K562 (cell line): Measurements from ENCODE around the gene KPNA1. TPM values are rescaled to one million over a fixed set of nuclear protein-coding genes. Genes with fewer than 3 reads are reported as not detected.
A peak's percentile ranks its signal among the peaks of the same experiment; 100 is the strongest.

Experiments used
- CXXC5 ChIP-seq: fragments of 250-450 bp; sonication (Bioruptor Pico); IDR thresholded peaks from 2 replicates; pipeline ENCODE4 v1.8.0; 2022; ENCODE audit warnings: inconsistent platforms, mild to moderate bottlenecking, moderate library complexity
- FOXM1 ChIP-seq, 2 experiments: fragments of 450-650 bp in 1 of 2; sonication (generic) in 1 of 2; formaldehyde crosslinking in 1 of 2; IDR thresholded peaks; 2 replicates each; pipeline versions ENCODE4 v1.6.1 to v1.9.0; 2017 to 2022; ENCODE audit warnings: low read depth in 2 of 2, mild to moderate bottlenecking in 2 of 2, missing genetic modification reagents in 1 of 2, moderate library complexity in 1 of 2
- NFRKB ChIP-seq: fragments of 450-650 bp; IDR thresholded peaks from 2 replicates; pipeline ENCODE4 v1.6.1; 2016; ENCODE audit warnings: low read depth
- RBM34 ChIP-seq: fragments of 200-400 bp; formaldehyde crosslinking; IDR thresholded peaks from 2 replicates; pipeline ENCODE4 v1.6.1; 2018; ENCODE audit warnings: low read length, borderline replicate concordance; ENCODE audit not compliant: insufficient read depth
- ZNF785 ChIP-seq: fragments of 250-450 bp; sonication (Bioruptor Pico); IDR thresholded peaks from 2 replicates; pipeline ENCODE4 v1.4.0; 2020; ENCODE audit warnings: mild to moderate bottlenecking
- polyA plus RNA-seq, 8 experiments: library from polyadenylated mRNA; depleted of rRNA in 4 of 8; stranded (reverse) in 5 of 8; unstranded in 3 of 8; fragments of >200 nt; fragmentation: Nextera tagmentation in 2 of 8; fragmentation: Illumina TruSeq in 1 of 8; extraction: Ambion mirVana in 2 of 8; extraction: Trizol in 1 of 8; gene quantifications; 2 replicates each; pipeline versions ENCODE4 v1.2.1 to v1.2.3, GENCODE V29; 2011 to 2014; ENCODE audit warnings: inconsistent platforms in 1 of 8, missing spikeins in 1 of 8
- total RNA-seq, 7 experiments: library from RNA; depleted of rRNA in 6 of 7; stranded (reverse); fragments of >200 nt in 6 of 7; fragmentation: Illumina TruSeq in 2 of 7; extraction: Trizol in 2 of 7; gene quantifications; 2 replicates each; pipeline versions ENCODE4 v1.2.1 to v1.2.3, GENCODE V29; 2011 to 2021; ENCODE audit warnings: low replicate concordance in 1 of 7
- TF ChIP-seq, protein P1 (sequence below): sonication (generic); formaldehyde crosslinking; IDR thresholded peaks from 2 replicates; pipeline ENCODE4 v1.8.0; 2022; ENCODE audit warnings: missing genetic modification reagents, mild to moderate bottlenecking, borderline replicate concordance
- TF ChIP-seq, protein P2 (sequence below): fragments of 250-450 bp; sonication (Bioruptor Pico); IDR thresholded peaks from 2 replicates; pipeline ENCODE4 v1.5.0; 2020; ENCODE audit warnings: mild to moderate bottlenecking

Gene KPNA1
- total and polyA plus RNA-seq, 9 of the 15 experiments (the other 6 are each of a cell fraction or from before 2014, with no cell fraction given): 9.3 to 53.8 (median 33.5) TPM

- peak; percentile 21; the same call in 1 of the 2 replicates for TF ChIP-seq FOXM1 (IDR thresholded peaks at IDR 0.05; ENCODE audit: low read depth)
- TF ChIP-seq FOXM1 (CRISPR knock-in tag; IDR thresholded peaks at IDR 0.05; ENCODE audit: low read depth): no peak
- TF ChIP-seq NFRKB: no peak
- TF ChIP-seq, protein P1, sequence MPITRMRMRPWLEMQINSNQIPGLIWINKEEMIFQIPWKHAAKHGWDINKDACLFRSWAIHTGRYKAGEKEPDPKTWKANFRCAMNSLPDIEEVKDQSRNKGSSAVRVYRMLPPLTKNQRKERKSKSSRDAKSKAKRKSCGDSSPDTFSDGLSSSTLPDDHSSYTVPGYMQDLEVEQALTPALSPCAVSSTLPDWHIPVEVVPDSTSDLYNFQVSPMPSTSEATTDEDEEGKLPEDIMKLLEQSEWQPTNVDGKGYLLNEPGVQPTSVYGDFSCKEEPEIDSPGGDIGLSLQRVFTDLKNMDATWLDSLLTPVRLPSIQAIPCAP (CRISPR knock-in tag): no peak
- TF ChIP-seq, protein P2, sequence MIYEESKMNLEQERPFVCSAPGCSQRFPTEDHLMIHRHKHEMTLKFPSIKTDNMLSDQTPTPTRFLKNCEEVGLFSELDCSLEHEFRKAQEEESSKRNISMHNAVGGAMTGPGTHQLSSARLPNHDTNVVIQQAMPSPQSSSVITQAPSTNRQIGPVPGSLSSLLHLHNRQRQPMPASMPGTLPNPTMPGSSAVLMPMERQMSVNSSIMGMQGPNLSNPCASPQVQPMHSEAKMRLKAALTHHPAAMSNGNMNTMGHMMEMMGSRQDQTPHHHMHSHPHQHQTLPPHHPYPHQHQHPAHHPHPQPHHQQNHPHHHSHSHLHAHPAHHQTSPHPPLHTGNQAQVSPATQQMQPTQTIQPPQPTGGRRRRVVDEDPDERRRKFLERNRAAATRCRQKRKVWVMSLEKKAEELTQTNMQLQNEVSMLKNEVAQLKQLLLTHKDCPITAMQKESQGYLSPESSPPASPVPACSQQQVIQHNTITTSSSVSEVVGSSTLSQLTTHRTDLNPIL (CRISPR knock-in tag): no peak
- TF ChIP-seq CXXC5: no peak
- no peak for TF ChIP-seq ZNF785 (CRISPR knock-in tag)
- no peak for TF ChIP-seq RBM34
These were observed 1.2 kb downstream of the KPNA1 start (continued) for GRCh38 chr3:122513386-122514122.
